CD4-positive, alpha-beta T cell (primary cell): Measurements from ENCODE around the gene NAGPA. TPM values are rescaled to one million over a fixed set of nuclear protein-coding genes. Genes with fewer than 3 reads are reported as not detected.

ENCODE experiments used
- ATAC-seq: fragments of 200-7000 bp; cut with Tn5 transposase; one replicate; pipeline ENCODE4 v1.10.0; 2022; ENCODE audit warnings: mild to moderate bottlenecking; ENCODE audit not compliant: poor library complexity
- CTCF ChIA-PET: fragments of 350-600 bp; sonication (Branson Sonifier 250); formaldehyde crosslinking; loops from one replicate; lab custom pipeline; 2021; ENCODE audit warnings: antibody characterized with exemption, inconsistent platforms; lab: Charles Lee
- POLR2A ChIA-PET: fragments of 350-600 bp; sonication (Branson Sonifier 250); formaldehyde crosslinking; loops from one replicate; lab custom pipeline; 2021; ENCODE audit warnings: antibody characterized with exemption, inconsistent platforms; lab: Charles Lee
- DNase-seq, 14 experiments: peaks; one replicate each; pipeline ENCODE4 v3.0.0-alpha.2; 2013 to 2020; ENCODE audit warnings: mixed read lengths in 2 of 14
- H3K27ac ChIP-seq, 2 donors: one replicate each; pipeline versions ENCODE4 v1.5.1 to v1.7.0; 2013; ENCODE audit warnings: low read length in 2 of 2, low read depth in 1 of 2, mild to moderate bottlenecking in 1 of 2
- H3K27me3 ChIP-seq, 2 experiments: 1 replicate in 1 of 2; 2 replicates in 1 of 2; pipeline versions ENCODE4 v1.6.1 to v1.7.0; 2013; ENCODE audit warnings: low read length in 2 of 2, control low read depth in 1 of 2, mild to moderate bottlenecking in 1 of 2, moderate library complexity in 1 of 2; ENCODE audit not compliant: insufficient read depth in 2 of 2, control insufficient read depth in 1 of 2
- H3K36me3 ChIP-seq: one replicate; pipeline ENCODE4 v1.6.1; 2013; ENCODE audit warnings: low read length, control low read depth; ENCODE audit not compliant: insufficient read depth
- H3K4me1 ChIP-seq: one replicate; pipeline ENCODE4 v1.6.1; 2013; ENCODE audit warnings: low read length, control low read depth; ENCODE audit not compliant: insufficient read depth
- H3K4me3 ChIP-seq: one replicate; pipeline ENCODE4 v1.5.1; 2013; ENCODE audit warnings: mild to moderate bottlenecking, low read length, moderate library complexity
- H3K9me3 ChIP-seq, 2 experiments: 1 replicate in 1 of 2; 2 replicates in 1 of 2; pipeline versions ENCODE4 v1.6.1 to v1.7.0; 2013; ENCODE audit warnings: low read length in 2 of 2, mild to moderate bottlenecking in 2 of 2, control low read depth in 1 of 2, moderate library complexity in 1 of 2; ENCODE audit not compliant: control insufficient read depth in 1 of 2, insufficient read depth in 1 of 2
- H3K27ac Mint-ChIP-seq: one replicate; pipeline ENCODE4 v1.8.0; 2020; ENCODE audit warnings: mixed read lengths
- H3K27me3 Mint-ChIP-seq: one replicate; pipeline ENCODE4 v1.8.0; 2021; ENCODE audit warnings: mixed read lengths
- H3K36me3 Mint-ChIP-seq: one replicate; pipeline ENCODE4 v1.8.0; 2021; ENCODE audit warnings: low read depth, mixed read lengths
- H3K4me1 Mint-ChIP-seq: one replicate; pipeline ENCODE4 v1.8.0; 2021; ENCODE audit warnings: low read depth, mixed read lengths
- H3K4me3 Mint-ChIP-seq: one replicate; pipeline ENCODE4 v1.8.0; 2020; ENCODE audit warnings: mild to moderate bottlenecking, mixed read lengths
- H3K9me3 Mint-ChIP-seq: one replicate; pipeline ENCODE4 v1.8.0; 2020; ENCODE audit warnings: mixed read lengths
- intact Hi-C, 2 experiments: fragments of 100-400 bp; cut with DNase I in 1 of 2; cut with micrococcal nuclease in 1 of 2; formaldehyde crosslinking; loops; one replicate each; pipeline versions ENCODE4 v1.15.1 to v1.9.0; 2023 to 2025; cut with DNase I, micrococcal nuclease
- total RNA-seq, 174 experiments: library from RNA in 2 of 174; stranded (reverse) in 2 of 174; gene quantifications; one replicate each; pipeline ENCODE4 v1.2.3 and lab custom pipeline; 2021 to 2026
- TF ChIP-seq, protein P1 (sequence below): fragments of 200-600 bp; IDR thresholded peaks from one replicate; pipeline ENCODE4 v1.8.0; 2022; ENCODE audit warnings: antibody characterized with exemption, mild to moderate bottlenecking

NAGPA gene
- total RNA-seq, 2 experiments from 2014 or later, result 30.0 to 34.0 TPM

DNA sequence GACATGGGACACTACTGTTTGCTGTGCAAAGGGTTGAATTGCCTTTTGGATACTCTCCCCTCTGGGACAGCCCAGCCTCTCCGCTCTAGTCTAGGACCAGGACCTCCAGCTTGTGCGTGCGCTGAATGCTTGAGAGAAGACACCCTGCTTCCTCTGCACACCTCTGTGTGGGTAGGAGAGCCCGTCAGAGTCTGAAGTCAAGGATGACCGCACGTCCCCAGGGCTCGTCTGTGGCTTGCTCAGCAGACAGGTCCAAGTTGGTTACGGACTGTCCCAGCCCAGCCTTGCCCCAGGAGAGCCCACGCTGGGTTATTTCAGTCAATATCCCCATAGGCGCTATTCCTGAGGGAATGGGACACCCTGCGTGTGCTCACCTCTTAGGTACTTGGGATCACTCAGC is 28.3 kb upstream of the NAGPA start:
- ATAC-seq (no peak), DNase-seq (no peak)
- H3K4me1 Mint-ChIP-seq, result no peaks in the 10 kb centered on the region
- Histone ChIP-seq H3K4me3 (no peak overlapping the region), H3K4me1 (no peaks in the 10 kb centered on the region), H3K9me3 (no peaks in the 10 kb centered on the region), H3K36me3 (no peaks in the 10 kb centered on the region), H3K27ac (no peak overlapping the region), H3K27me3 (no peaks in the 10 kb centered on the region)
- H3K36me3 Mint-ChIP-seq, result no peaks in the 10 kb centered on the region
- H3K4me3 Mint-ChIP-seq, result no peak overlapping the region
- ChIA-PET CTCF (no interaction called here), POLR2A (no interaction called here)
- no peaks in the 10 kb centered on the region for H3K27me3 Mint-ChIP-seq
- intact Hi-C loops, result no loop called here
- TF ChIP-seq, protein P1, sequence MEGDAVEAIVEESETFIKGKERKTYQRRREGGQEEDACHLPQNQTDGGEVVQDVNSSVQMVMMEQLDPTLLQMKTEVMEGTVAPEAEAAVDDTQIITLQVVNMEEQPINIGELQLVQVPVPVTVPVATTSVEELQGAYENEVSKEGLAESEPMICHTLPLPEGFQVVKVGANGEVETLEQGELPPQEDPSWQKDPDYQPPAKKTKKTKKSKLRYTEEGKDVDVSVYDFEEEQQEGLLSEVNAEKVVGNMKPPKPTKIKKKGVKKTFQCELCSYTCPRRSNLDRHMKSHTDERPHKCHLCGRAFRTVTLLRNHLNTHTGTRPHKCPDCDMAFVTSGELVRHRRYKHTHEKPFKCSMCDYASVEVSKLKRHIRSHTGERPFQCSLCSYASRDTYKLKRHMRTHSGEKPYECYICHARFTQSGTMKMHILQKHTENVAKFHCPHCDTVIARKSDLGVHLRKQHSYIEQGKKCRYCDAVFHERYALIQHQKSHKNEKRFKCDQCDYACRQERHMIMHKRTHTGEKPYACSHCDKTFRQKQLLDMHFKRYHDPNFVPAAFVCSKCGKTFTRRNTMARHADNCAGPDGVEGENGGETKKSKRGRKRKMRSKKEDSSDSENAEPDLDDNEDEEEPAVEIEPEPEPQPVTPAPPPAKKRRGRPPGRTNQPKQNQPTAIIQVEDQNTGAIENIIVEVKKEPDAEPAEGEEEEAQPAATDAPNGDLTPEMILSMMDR, result no peak
- H3K27ac Mint-ChIP-seq, result no peak overlapping the region
- no peaks in the 10 kb centered on the region for H3K9me3 Mint-ChIP-seq

DNA sequence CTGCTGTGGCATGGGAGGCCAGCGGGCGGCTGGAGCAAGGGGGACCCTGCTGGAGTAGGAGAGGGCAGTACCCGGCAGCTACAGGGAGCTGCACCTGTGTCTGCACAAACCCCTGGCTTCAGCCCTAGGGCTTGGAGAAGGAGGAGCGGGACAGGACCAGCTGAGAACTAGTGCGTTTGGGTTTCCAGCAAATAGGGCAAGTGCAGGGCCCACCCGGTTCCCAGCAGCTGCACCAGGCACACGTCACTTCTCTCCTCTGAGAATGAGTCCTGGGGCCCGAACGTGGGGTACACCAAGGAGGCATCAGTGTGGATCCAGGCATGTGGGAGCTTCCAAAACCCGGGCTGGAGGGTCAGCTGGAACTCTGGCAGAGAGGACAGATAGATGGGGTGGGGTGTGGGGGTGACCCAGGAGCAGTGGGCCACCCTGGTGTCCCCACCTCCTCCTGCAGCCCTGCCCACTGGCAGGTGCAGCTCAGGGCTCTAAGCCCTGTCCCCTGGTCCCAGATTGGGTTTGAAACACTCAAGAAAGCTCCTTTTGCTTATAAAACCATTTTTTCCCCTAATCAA is 26.4 kb upstream of the NAGPA start:
- no peak overlapping the region for H3K4me3 ChIP-seq
- H3K4me1 Mint-ChIP-seq, result no peaks in the 10 kb centered on the region
- H3K27ac ChIP-seq, result no peak overlapping the region
- H3K27me3 Mint-ChIP-seq, result no peaks in the 10 kb centered on the region
- no peaks in the 10 kb centered on the region for H3K9me3 ChIP-seq
- no peak overlapping the region for H3K27ac Mint-ChIP-seq
- TF ChIP-seq, protein P1, result no peak
- no peaks in the 10 kb centered on the region for H3K4me1 ChIP-seq
- H3K4me3 Mint-ChIP-seq, result no peak overlapping the region
- DNase-seq (no peak), ATAC-seq (no peak)
- CTCF ChIA-PET, result no interaction called here
- no peaks in the 10 kb centered on the region for H3K9me3 Mint-ChIP-seq
- intact Hi-C loops, result no loop called here
- H3K36me3 Mint-ChIP-seq, result no peaks in the 10 kb centered on the region
- H3K27me3 ChIP-seq, result no peaks in the 10 kb centered on the region
- POLR2A ChIA-PET, result no interaction called here
- no peaks in the 10 kb centered on the region for H3K36me3 ChIP-seq

DNA sequence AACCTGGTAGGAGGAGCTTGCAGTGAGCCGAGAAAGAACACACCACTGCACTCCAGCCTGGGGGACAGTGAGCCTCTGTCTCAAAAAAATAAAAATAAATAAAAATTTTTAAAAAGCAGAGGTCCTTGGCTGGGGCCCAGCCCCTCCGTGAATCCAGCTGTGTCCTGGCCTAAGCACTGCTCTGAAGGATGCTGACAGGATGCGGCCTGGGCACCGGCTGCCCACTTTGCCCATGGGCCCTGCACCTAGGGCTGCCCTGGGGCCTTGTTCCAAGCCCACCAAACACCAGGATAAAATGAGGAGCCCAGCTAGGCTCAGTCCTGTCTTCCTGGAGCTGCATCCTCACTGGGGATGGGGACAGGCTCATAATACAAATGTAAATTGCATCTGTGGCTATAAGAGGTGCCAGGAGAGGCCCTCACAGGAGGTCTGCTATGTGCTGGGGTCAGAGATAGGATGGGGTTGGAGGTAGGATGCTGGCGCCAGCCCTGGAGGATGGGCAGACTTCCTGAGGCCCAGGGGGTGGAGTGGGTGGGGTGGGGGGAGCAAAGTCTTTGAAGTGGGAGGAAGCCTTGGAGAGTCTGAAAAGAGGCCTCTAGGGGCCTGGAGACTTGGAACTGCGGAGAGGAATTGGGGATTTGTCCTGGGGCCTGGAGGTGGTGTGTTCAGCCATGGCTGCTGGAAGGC is 25.8 kb upstream of the NAGPA start:
- no peaks in the 10 kb centered on the region for H3K36me3 Mint-ChIP-seq
- H3K27ac Mint-ChIP-seq, result no peak overlapping the region
- no peaks in the 10 kb centered on the region for H3K9me3 ChIP-seq
- ChIA-PET POLR2A (no interaction called here), CTCF (no interaction called here)
- no peaks in the 10 kb centered on the region for H3K4me1 Mint-ChIP-seq
- no peaks in the 10 kb centered on the region for H3K9me3 Mint-ChIP-seq
- H3K4me3 ChIP-seq, result no peak overlapping the region
- TF ChIP-seq, protein P1, result no peak
- no peaks in the 10 kb centered on the region for H3K36me3 ChIP-seq
- H3K4me3 Mint-ChIP-seq, result no peak overlapping the region
- no peak overlapping the region for H3K27ac ChIP-seq
- intact Hi-C loops, result no loop called here
- H3K27me3 ChIP-seq, result no peaks in the 10 kb centered on the region
- DNase-seq, result no peak
- no peak for ATAC-seq
- H3K4me1 ChIP-seq, result no peaks in the 10 kb centered on the region
- H3K27me3 Mint-ChIP-seq, result no peaks in the 10 kb centered on the region
